H9 (cell line): ENCODE measurements around the gene DPP6. TPM values are rescaled to one million over a fixed set of nuclear protein-coding genes. Genes with fewer than 3 reads are reported as not detected.

Experiments
- DNase-seq: peaks from one replicate; pipeline ENCODE4 v3.0.0-alpha.2; 2017
- H2AFZ ChIP-seq: one replicate; pipeline ENCODE4 v1.6.1; 2013; ENCODE audit warnings: mild to moderate bottlenecking, low read length, control low read depth, moderate library complexity
- H2AK5ac ChIP-seq: 2 replicates; pipeline ENCODE4 v1.6.1; 2013; ENCODE audit warnings: low read length, control low read depth, mixed read lengths; ENCODE audit not compliant: insufficient read length
- H2BK120ac ChIP-seq: one replicate; pipeline ENCODE4 v1.6.1; 2013; ENCODE audit warnings: low read depth, mild to moderate bottlenecking, low read length, control low read depth, inconsistent platforms; ENCODE audit not compliant: poor library complexity, severe bottlenecking
- H2BK12ac ChIP-seq: 2 replicates; pipeline ENCODE4 v1.6.1; 2013; ENCODE audit warnings: low read length, control low read depth, mixed read lengths, low read depth; ENCODE audit not compliant: insufficient read length
- H2BK15ac ChIP-seq: 2 replicates; pipeline ENCODE4 v1.6.1; 2013; ENCODE audit warnings: low read depth, low read length, control low read depth
- H2BK20ac ChIP-seq: one replicate; pipeline ENCODE4 v1.6.1; 2013; ENCODE audit warnings: low read depth, mild to moderate bottlenecking, low read length, control low read depth, inconsistent platforms; ENCODE audit not compliant: poor library complexity, severe bottlenecking
- H2BK5ac ChIP-seq: 2 replicates; pipeline ENCODE4 v1.6.1; 2013; ENCODE audit warnings: low read length, control low read depth, mixed read lengths; ENCODE audit not compliant: insufficient read length
- H3K14ac ChIP-seq: 2 replicates; pipeline ENCODE4 v1.6.1; 2013; ENCODE audit warnings: low read length, control low read depth; ENCODE audit not compliant: insufficient read depth
- H3K18ac ChIP-seq: 2 replicates; pipeline ENCODE4 v1.6.1; 2013; ENCODE audit warnings: low read depth, mild to moderate bottlenecking, mixed read lengths, low read length, control low read depth; ENCODE audit not compliant: insufficient read length
- H3K23ac ChIP-seq: 2 replicates; pipeline ENCODE4 v1.6.1; 2013; ENCODE audit warnings: low read length, control low read depth, mixed read lengths, low read depth; ENCODE audit not compliant: insufficient read length
- H3K23me2 ChIP-seq: 2 replicates; pipeline ENCODE4 v1.6.1; 2013; ENCODE audit warnings: low read depth, mild to moderate bottlenecking, mixed read lengths, low read length, control low read depth; ENCODE audit not compliant: insufficient read length, poor library complexity, severe bottlenecking
- H3K27ac ChIP-seq: 2 replicates; pipeline ENCODE4 v1.5.1; 2013; ENCODE audit warnings: low read length, control low read depth, mixed read lengths, low read depth; ENCODE audit not compliant: insufficient read length
- H3K27me3 ChIP-seq: 2 replicates; pipeline ENCODE4 v1.6.1; 2013; ENCODE audit warnings: low read length, control low read depth, inconsistent platforms; ENCODE audit not compliant: insufficient read depth
- H3K4ac ChIP-seq: 2 replicates; pipeline ENCODE4 v1.6.1; 2013; ENCODE audit warnings: low read depth, mild to moderate bottlenecking, control low read depth, inconsistent platforms, low read length, moderate library complexity
- H3K4me1 ChIP-seq: 2 replicates; pipeline ENCODE4 v1.6.1; 2013; ENCODE audit warnings: low read length, control low read depth, inconsistent platforms; ENCODE audit not compliant: insufficient read depth
- H3K4me2 ChIP-seq: 2 replicates; pipeline ENCODE4 v1.6.1; 2013; ENCODE audit warnings: low read length, control low read depth, mixed read lengths; ENCODE audit not compliant: insufficient read length, insufficient read depth
- H3K56ac ChIP-seq: 2 replicates; pipeline ENCODE4 v1.6.1; 2013; ENCODE audit warnings: low read depth, mild to moderate bottlenecking, mixed read lengths, low read length, control low read depth; ENCODE audit not compliant: insufficient read length
- H3K79me1 ChIP-seq: 2 replicates; pipeline ENCODE4 v1.6.1; 2013; ENCODE audit warnings: low read depth, mild to moderate bottlenecking, moderate library complexity, low read length, control low read depth, inconsistent platforms; ENCODE audit not compliant: insufficient read depth, poor library complexity, severe bottlenecking
- H3K79me2 ChIP-seq: 2 replicates; pipeline ENCODE4 v1.6.1; 2013; ENCODE audit warnings: low read length, control low read depth, inconsistent platforms; ENCODE audit not compliant: insufficient read depth
- H3K9ac ChIP-seq: 2 replicates; pipeline ENCODE4 v1.6.1; 2013; ENCODE audit warnings: low read length, control low read depth, mixed read lengths; ENCODE audit not compliant: insufficient read length; ENCODE audit errors: extremely low read depth
- H3K9me3 ChIP-seq: one replicate; pipeline ENCODE4 v1.6.1; 2013; ENCODE audit warnings: low read depth, low read length, inconsistent platforms; ENCODE audit not compliant: control insufficient read depth
- H3T11ph ChIP-seq: one replicate; pipeline ENCODE4 v1.6.1; 2013; ENCODE audit warnings: mild to moderate bottlenecking, low read length, control low read depth, inconsistent platforms
- H4K20me1 ChIP-seq: one replicate; pipeline ENCODE4 v1.6.1; 2013; ENCODE audit not compliant: control insufficient read depth, insufficient read length, insufficient read depth
- H4K5ac ChIP-seq: 2 replicates; pipeline ENCODE4 v1.6.1; 2013; ENCODE audit warnings: low read depth, mild to moderate bottlenecking, mixed read lengths, low read length, control low read depth; ENCODE audit not compliant: insufficient read length
- H4K8ac ChIP-seq: replicated peaks from 2 replicates; pipeline ENCODE4 v1.6.1; 2013; ENCODE audit warnings: low read length, control low read depth, mixed read lengths, low read depth; ENCODE audit not compliant: insufficient read length
- H4K91ac ChIP-seq: 2 replicates; pipeline ENCODE4 v1.6.1; 2013; ENCODE audit warnings: low read depth, mild to moderate bottlenecking, moderate library complexity, mixed read lengths, low read length, control low read depth; ENCODE audit not compliant: insufficient read length
- H3K27ac Mint-ChIP-seq, 3 experiments: 2 replicates in 2 of 3; 3 replicates in 1 of 3; pipeline ENCODE4 v1.8.0; 2020 to 2021; ENCODE audit warnings: mixed read lengths in 3 of 3, mild to moderate bottlenecking in 1 of 3, moderate library complexity in 1 of 3
- H3K27me3 Mint-ChIP-seq: 2 replicates; pipeline ENCODE4 v1.8.0; 2021; ENCODE audit warnings: low read depth, mild to moderate bottlenecking, moderate library complexity, mixed read lengths
- H3K36me3 Mint-ChIP-seq, 3 experiments: 2 replicates in 2 of 3; 3 replicates in 1 of 3; pipeline ENCODE4 v1.8.0; 2020 to 2021; ENCODE audit warnings: low read depth in 3 of 3, mixed read lengths in 3 of 3; ENCODE audit not compliant: insufficient read depth in 1 of 3
- H3K4me1 Mint-ChIP-seq, 2 experiments: 2 replicates each; pipeline ENCODE4 v1.8.0; 2020; ENCODE audit warnings: mixed read lengths in 2 of 2
- H3K4me3 Mint-ChIP-seq, 2 experiments: 2 replicates in 1 of 2; 3 replicates in 1 of 2; pipeline ENCODE4 v1.8.0; 2020 to 2021; ENCODE audit warnings: mild to moderate bottlenecking in 2 of 2, mixed read lengths in 2 of 2, moderate library complexity in 1 of 2
- H3K9me3 Mint-ChIP-seq, 2 experiments: 2 replicates in 1 of 2; 3 replicates in 1 of 2; pipeline ENCODE4 v1.8.0; 2020; ENCODE audit warnings: mild to moderate bottlenecking in 2 of 2, mixed read lengths in 2 of 2, moderate library complexity in 1 of 2
- whole genome bisulfite sequencing: extraction: QIAGEN DNeasy Blood & Tissue Kit; methylation state at CpG from one replicate; pipeline ENCODE4 v1.1.7; 2013; ENCODE audit warnings: missing lambda C conversion rate, low lambda C conversion rate, mixed read lengths; ENCODE audit not compliant: insufficient read length; ENCODE audit errors: extremely low coverage; 5-methylcytosine and 5-hydroxymethylcytosine counted together
- total RNA-seq: library from RNA; stranded (reverse); gene quantifications from 2 replicates; pipeline ENCODE4 v1.2.1, GENCODE V29; 2021
- TF ChIP-seq, protein P1 (sequence below): fragments of 200-600 bp; sonication (generic); conservative IDR thresholded peaks from 3 replicates; pipeline ENCODE4 v1.8.0; 2021; ENCODE audit warnings: antibody characterized with exemption, mild to moderate bottlenecking

DPP6 gene
- total RNA-seq, 1 experiment from 2014 or later = 4.5 TPM

DNA sequence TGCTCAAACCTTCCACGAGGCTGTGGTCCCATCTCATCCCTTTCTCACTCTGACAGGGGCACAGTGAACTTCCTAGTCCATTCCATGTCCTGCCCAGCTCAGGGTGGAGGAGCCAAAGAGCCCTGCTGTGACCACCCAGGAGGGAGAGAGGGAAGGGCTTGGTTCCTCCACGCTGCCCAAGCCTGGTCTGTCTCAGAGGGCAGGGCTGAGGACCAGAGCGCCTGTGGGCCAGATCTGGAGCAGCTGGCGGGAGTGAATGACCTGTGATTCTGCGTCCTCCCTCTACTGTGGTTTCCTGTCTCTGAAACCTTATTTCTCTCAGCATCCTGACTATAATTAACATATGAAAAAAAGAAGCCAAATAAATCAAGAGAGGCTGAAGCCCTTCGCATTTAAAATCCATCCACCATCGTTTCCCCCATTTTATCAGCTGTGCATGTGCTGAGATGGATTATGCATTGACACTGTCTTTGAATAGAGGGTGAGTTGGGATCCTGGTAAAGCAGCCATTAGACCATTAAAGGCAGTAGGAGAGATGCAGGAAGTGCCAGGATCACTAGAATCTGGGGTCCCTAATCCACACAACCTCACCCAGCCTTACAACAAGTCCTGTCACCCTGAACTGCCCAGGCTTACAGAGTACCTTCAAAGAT lies 165.6 kb downstream of the DPP6 start:
- DNase-seq = no peak
- Histone ChIP-seq H4K91ac (no peak overlapping the region), H2BK120ac (no peak overlapping the region), H2BK5ac (no peak overlapping the region), H2AK5ac (no peak overlapping the region), H2BK12ac (no peak overlapping the region), H3T11ph (no peak overlapping the region), H3K9me3 (no peaks in the 10 kb centered on the region), H3K27me3 (no peaks in the 10 kb centered on the region), H3K23ac (no peak overlapping the region), H3K23me2 (no peaks in the 10 kb centered on the region), H3K9ac (no peak overlapping the region), H3K14ac (no peak overlapping the region), H3K79me1 (no peaks in the 10 kb centered on the region), H4K20me1 (no peaks in the 10 kb centered on the region), H2BK15ac (no peak overlapping the region), H2AFZ (no peak overlapping the region), H3K18ac (no peak overlapping the region), H4K8ac (no peak overlapping the region), H3K4me2 (no peak overlapping the region), H3K27ac (no peak overlapping the region), H3K79me2 (no peaks in the 10 kb centered on the region), H3K4me1 (peaks cover 6% of the 10 kb centered on the region; the same call in 1 of the 2 replicates), H4K5ac (no peak overlapping the region), H3K4ac (no peak overlapping the region), H2BK20ac (no peak overlapping the region), H3K56ac (no peak overlapping the region)
- TF ChIP-seq, protein P1, sequence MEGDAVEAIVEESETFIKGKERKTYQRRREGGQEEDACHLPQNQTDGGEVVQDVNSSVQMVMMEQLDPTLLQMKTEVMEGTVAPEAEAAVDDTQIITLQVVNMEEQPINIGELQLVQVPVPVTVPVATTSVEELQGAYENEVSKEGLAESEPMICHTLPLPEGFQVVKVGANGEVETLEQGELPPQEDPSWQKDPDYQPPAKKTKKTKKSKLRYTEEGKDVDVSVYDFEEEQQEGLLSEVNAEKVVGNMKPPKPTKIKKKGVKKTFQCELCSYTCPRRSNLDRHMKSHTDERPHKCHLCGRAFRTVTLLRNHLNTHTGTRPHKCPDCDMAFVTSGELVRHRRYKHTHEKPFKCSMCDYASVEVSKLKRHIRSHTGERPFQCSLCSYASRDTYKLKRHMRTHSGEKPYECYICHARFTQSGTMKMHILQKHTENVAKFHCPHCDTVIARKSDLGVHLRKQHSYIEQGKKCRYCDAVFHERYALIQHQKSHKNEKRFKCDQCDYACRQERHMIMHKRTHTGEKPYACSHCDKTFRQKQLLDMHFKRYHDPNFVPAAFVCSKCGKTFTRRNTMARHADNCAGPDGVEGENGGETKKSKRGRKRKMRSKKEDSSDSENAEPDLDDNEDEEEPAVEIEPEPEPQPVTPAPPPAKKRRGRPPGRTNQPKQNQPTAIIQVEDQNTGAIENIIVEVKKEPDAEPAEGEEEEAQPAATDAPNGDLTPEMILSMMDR = no peak
- Mint-ChIP-seq H3K27ac (no peak overlapping the region), H3K4me1 (peaks cover 7% of the 10 kb centered on the region in 2 experiments), H3K36me3 (peaks cover 0 to 1% (median 0%) of the 10 kb centered on the region in 3 experiments; a peak in 2 of 7 replicates), H3K27me3 (peaks cover 1% of the 10 kb centered on the region), H3K9me3 (peaks cover 0 to 3% of the 10 kb centered on the region in 2 experiments; a peak in 1 of 5 replicates), H3K4me3 (no peak overlapping the region)
- WGBS = no CpG with 5 or more reads among the region's 7 CpGs
